GM10248 (cell line): Measurements from ENCODE around the gene MFNG.

Experiments
- CTCF ChIA-PET: fragments of 300-600 bp; sonication (Branson Sonifier 250); formaldehyde crosslinking; extraction: SDS; loops from one replicate; lab custom pipeline; 2021; ENCODE audit warnings: antibody characterized with exemption; lab: Yijun Ruan, JAX
- POLR2A ChIA-PET: fragments of 350-650 bp; sonication (Branson Sonifier 250); formaldehyde crosslinking; extraction: SDS; loops from one replicate; lab custom pipeline; 2020; ENCODE audit warnings: antibody characterized with exemption; lab: Yijun Ruan, JAX
- DNase-seq: peaks from one replicate; pipeline ENCODE4 v3.0.0; 2012; ENCODE audit errors: extremely low spot score
- CTCF ChIP-seq: IDR thresholded peaks from 2 replicates; pipeline ENCODE4 v1.5.1; 2012; ENCODE audit warnings: mild to moderate bottlenecking, low read depth; ENCODE audit errors: extremely low read depth, missing control alignments, control extremely low read depth

MFNG gene

GRCh38 chr22:37456346-37456745 is 29.8 kb downstream of the MFNG start:
- no peak for DNase-seq
- CTCF ChIA-PET: interaction anchor here (0.7 to 5.2 kb wide), 10 partner anchors 9 to 196 kb away, joined by 3 to 68 read pairs (median 3); no protein-coding TSS in a partner anchor
- POLR2A ChIA-PET: no interaction called here
- TF ChIP-seq CTCF: no peak

- DNase-seq: no peak
- ChIA-PET CTCF (interaction anchor here (0.6 to 5.2 kb wide), 7 partner anchors 8 to 196 kb away, joined by 3 to 68 read pairs (median 3); no protein-coding TSS in a partner anchor), POLR2A (no interaction called here)
- TF ChIP-seq CTCF: no peak
Observed at GRCh38 chr22:37455896-37456295, 30.3 kb downstream of the MFNG start.

- TF ChIP-seq CTCF: no peak
- ChIA-PET POLR2A (no interaction called here), CTCF (interaction anchor here (0.6 to 5.2 kb wide), 4 partner anchors 8 to 140 kb away, joined by 3 to 68 read pairs (median 3); partner anchors contain the start of gene MFNG)
- DNase-seq: no peak
Observed at GRCh38 chr22:37454857-37455686, 31.1 kb downstream of the MFNG start.

GRCh38 chr22:37453696-37454095 is 32.5 kb downstream of the MFNG start:
- ChIA-PET CTCF (no interaction called here), POLR2A (no interaction called here)
- no peak for DNase-seq
- no peak for TF ChIP-seq CTCF

- ChIA-PET POLR2A (no interaction called here), CTCF (no interaction called here)
- no peak for TF ChIP-seq CTCF
- no peak for DNase-seq
Observed at GRCh38 chr22:37451218-37451617, 35.0 kb downstream of the MFNG start.

GRCh38 chr22:37449331-37450001 is 36.7 kb downstream of the MFNG start:
- TF ChIP-seq CTCF: no peak
- ChIA-PET CTCF (interaction anchor here (0.7 to 2.9 kb wide), 7 partner anchors 9 to 132 kb away, joined by 3 to 14 read pairs (median 7); no protein-coding TSS in a partner anchor), POLR2A (no interaction called here)
- no peak for DNase-seq
